Ishikawa (cell line): ENCODE results near the gene SLC13A4.
A peak's percentile ranks its signal among the peaks of the same experiment; 100 is the strongest.

Experiments used
- CEBPB ChIP-seq: IDR thresholded peaks from 2 replicates; pipeline ENCODE4 v1.6.1; 2012
- CREB1 ChIP-seq: IDR thresholded peaks from 2 replicates; pipeline ENCODE4 v1.6.1; 2012; ENCODE audit warnings: low read depth
- EGR1 ChIP-seq: IDR thresholded peaks from 2 replicates; pipeline ENCODE4 v1.6.1; 2012
- EP300 ChIP-seq: IDR thresholded peaks from 2 replicates; pipeline ENCODE4 v1.6.1; 2012; ENCODE audit warnings: borderline replicate concordance
- FOXM1 ChIP-seq: IDR thresholded peaks from 2 replicates; pipeline ENCODE4 v1.6.1; 2012; ENCODE audit warnings: low read depth, borderline replicate concordance
- MAX ChIP-seq: IDR thresholded peaks from 2 replicates; pipeline ENCODE4 v1.6.1; 2012
- NFIC ChIP-seq: IDR thresholded peaks from 2 replicates; pipeline ENCODE4 v1.6.1; 2012
- RAD21 ChIP-seq: IDR thresholded peaks from 2 replicates; pipeline ENCODE4 v1.6.1; 2012; ENCODE audit warnings: low read depth
- TAF1 ChIP-seq: IDR thresholded peaks from 2 replicates; pipeline ENCODE4 v1.6.1; 2012; ENCODE audit warnings: low read depth, mild to moderate bottlenecking
- TCF12 ChIP-seq: IDR thresholded peaks from 2 replicates; pipeline ENCODE4 v1.6.1; 2012; ENCODE audit warnings: low read depth
- TEAD4 ChIP-seq: IDR thresholded peaks from 2 replicates; pipeline ENCODE4 v1.6.1; 2012
- USF1 ChIP-seq: IDR thresholded peaks from 2 replicates; pipeline ENCODE4 v1.6.1; 2012
- YY1 ChIP-seq: IDR thresholded peaks from 2 replicates; pipeline ENCODE4 v1.6.1; 2012; ENCODE audit warnings: low read depth
- ZBTB7A ChIP-seq: IDR thresholded peaks from 2 replicates; pipeline ENCODE4 v1.6.1; 2012; ENCODE audit warnings: low read depth
- TF ChIP-seq, protein P1 (sequence below): IDR thresholded peaks from 2 replicates; pipeline ENCODE4 v1.6.1; 2012; ENCODE audit warnings: low read depth, mild to moderate bottlenecking

Gene SLC13A4

GRCh38 chr7:135718794-135719437 is 9.1 kb downstream of the SLC13A4 start:
- no peak for TF ChIP-seq EGR1
- TF ChIP-seq YY1: no peak
- no peak for TF ChIP-seq ZBTB7A
- no peak for TF ChIP-seq RAD21
- no peak for TF ChIP-seq CEBPB
- TF ChIP-seq MAX: no peak
- TF ChIP-seq EP300: no peak
- TF ChIP-seq TAF1: no peak
- TF ChIP-seq NFIC: no peak
- TF ChIP-seq FOXM1: no peak
- TF ChIP-seq CREB1: no peak

- no peak for TF ChIP-seq MAX
- TF ChIP-seq EP300: no peak
- TF ChIP-seq TEAD4: no peak
- no peak for TF ChIP-seq YY1
- TF ChIP-seq RAD21: no peak
- TF ChIP-seq, protein P1, sequence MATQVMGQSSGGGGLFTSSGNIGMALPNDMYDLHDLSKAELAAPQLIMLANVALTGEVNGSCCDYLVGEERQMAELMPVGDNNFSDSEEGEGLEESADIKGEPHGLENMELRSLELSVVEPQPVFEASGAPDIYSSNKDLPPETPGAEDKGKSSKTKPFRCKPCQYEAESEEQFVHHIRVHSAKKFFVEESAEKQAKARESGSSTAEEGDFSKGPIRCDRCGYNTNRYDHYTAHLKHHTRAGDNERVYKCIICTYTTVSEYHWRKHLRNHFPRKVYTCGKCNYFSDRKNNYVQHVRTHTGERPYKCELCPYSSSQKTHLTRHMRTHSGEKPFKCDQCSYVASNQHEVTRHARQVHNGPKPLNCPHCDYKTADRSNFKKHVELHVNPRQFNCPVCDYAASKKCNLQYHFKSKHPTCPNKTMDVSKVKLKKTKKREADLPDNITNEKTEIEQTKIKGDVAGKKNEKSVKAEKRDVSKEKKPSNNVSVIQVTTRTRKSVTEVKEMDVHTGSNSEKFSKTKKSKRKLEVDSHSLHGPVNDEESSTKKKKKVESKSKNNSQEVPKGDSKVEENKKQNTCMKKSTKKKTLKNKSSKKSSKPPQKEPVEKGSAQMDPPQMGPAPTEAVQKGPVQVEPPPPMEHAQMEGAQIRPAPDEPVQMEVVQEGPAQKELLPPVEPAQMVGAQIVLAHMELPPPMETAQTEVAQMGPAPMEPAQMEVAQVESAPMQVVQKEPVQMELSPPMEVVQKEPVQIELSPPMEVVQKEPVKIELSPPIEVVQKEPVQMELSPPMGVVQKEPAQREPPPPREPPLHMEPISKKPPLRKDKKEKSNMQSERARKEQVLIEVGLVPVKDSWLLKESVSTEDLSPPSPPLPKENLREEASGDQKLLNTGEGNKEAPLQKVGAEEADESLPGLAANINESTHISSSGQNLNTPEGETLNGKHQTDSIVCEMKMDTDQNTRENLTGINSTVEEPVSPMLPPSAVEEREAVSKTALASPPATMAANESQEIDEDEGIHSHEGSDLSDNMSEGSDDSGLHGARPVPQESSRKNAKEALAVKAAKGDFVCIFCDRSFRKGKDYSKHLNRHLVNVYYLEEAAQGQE: no peak
- TF ChIP-seq EGR1: no peak
- TF ChIP-seq TAF1: no peak
- no peak for TF ChIP-seq TCF12
Measured at GRCh38 chr7:135718219-135718618, 9.8 kb downstream of the SLC13A4 start.

DNA sequence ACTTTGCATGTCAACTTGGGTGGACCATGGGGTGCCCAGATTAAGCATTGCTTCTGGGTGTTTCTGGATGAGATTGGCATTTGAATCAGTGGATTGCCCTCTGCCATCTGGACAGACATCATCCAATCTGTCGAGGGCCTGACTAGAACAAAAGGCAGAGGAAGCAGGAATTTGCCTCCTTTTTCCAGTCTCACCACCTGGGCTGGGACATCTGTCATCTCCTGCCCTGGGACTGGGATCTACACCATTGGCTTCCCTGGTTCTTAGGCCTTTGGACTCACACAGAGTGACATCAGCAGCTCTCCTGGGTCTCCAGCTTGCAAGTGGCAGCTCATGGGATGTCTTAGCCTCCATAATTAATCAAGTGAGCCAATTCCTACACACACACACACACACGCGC is 10.3 kb downstream of the SLC13A4 start:
- TF ChIP-seq CREB1: no peak

GRCh38 chr7:135716677-135717238 is 11.2 kb downstream of the SLC13A4 start:
- TF ChIP-seq MAX (no peak; the same call in 1 of the 2 replicates), USF1 (no peak), EP300 (peak; percentile 82), YY1 (peak; percentile 44; the same call in 1 of the 2 replicates), RAD21 (no peak), ZBTB7A (no peak), CEBPB (peak; percentile 58; the same call in 1 of the 2 replicates), EGR1 (no peak), TCF12 (peak; percentile 93), FOXM1 (0 out of 2 replicates have a peak, but pooled peaks have one; percentile 41), CREB1 (no peak), TEAD4 (peak; percentile 92), TAF1 (no peak), NFIC (peak; percentile 99)
- TF ChIP-seq, protein P1: no peak

DNA sequence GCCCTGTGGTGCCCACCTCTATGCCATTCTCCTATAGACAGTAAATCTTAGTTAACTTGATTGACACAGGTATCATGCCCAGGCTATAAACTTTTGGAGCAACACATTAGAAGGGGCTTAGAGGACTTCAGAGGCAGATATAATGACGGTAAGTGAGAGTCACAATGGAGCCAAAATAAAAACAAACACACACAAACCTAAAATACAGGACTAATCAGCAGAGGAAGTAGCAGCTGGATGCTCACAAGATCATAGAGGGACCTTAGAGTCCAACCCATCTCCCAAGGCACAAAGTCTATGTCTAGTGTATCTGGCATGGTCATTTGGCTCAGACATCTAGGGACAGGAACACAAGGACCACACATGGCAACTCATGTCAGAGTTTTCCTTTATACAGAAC is 12.3 kb downstream of the SLC13A4 start:
- no peak for TF ChIP-seq FOXM1
- TF ChIP-seq CEBPB: no peak
- no peak for TF ChIP-seq EGR1
- no peak for TF ChIP-seq TEAD4
- no peak for TF ChIP-seq NFIC
- TF ChIP-seq ZBTB7A: no peak
- no peak for TF ChIP-seq TAF1
- no peak for TF ChIP-seq TCF12
- TF ChIP-seq MAX: no peak
- TF ChIP-seq EP300: no peak
- TF ChIP-seq YY1: no peak
- TF ChIP-seq USF1: no peak
- TF ChIP-seq, protein P1: no peak
- no peak for TF ChIP-seq CREB1
